Stimulated activated CD4-positive, alpha-beta T cell treated with anti-CD3 and anti-CD28 coated beads, TNF-alpha, amount 100 ng/mL, for 48 hours (primary cell): Measurements from ENCODE around the gene LRMDA.

ENCODE experiments used
- DNase-seq, 3 donors: peaks; one replicate each; pipeline ENCODE4 v3.0.0-alpha.2; 2020; ENCODE audit warnings: low read depth in 3 of 3

The LRMDA gene

DNA sequence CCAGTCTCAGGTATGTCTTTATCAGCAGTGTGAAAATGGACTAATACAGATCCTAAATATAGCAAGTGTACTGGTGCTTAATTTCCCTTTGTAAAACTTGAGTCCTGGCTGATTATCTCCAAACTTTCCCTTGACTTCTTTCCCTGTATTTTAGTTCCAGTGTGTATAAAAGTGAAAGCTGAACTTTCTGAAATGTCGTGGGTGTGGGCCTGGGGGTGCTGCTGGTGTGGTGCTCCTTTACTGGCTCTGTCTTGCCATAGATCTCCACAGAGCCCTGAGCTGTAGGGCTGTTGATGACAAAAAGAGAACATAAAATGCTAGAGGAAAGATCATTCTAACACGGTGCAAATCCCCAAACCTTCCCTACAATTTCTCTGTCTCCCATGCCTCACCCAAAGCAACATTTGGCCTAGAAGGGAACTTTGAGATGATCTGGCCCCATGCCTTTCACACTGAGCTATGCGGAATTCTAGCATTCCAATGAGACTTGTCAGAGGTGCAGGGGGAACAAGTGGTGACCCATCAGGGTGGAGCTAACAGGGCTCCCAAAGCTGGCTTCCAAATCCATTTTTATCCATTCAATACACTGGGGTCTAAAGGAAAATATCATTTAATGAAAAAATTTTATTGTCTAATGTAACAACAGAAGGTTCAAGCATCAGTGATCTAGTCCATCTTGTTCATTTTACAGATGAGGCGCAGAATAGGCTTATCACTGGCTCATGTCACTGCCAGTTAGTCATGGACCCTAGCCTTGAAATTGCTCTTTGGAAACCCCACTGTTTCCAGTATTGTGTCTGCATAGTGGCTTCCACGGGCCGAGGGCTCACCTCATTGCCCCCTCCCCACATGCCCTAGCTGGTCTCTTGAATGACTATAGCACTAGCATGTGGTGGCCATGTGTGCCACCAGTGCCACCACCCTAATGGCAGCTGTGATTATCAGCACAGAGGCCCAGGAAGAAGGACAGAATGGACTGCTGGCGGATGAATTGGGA, 1000.9 kb downstream of the LRMDA start:
- DNase-seq = no peak

- DNase-seq = no peak
Measured at GRCh38 chr10:76433161-76434005, 1002.0 kb downstream of the LRMDA start.

GRCh38 chr10:76435157-76435556, 1003.7 kb downstream of the LRMDA start:
- no peak for DNase-seq

- no peak for DNase-seq
Measured at GRCh38 chr10:76436401-76436811, 1005.0 kb downstream of the LRMDA start.

- DNase-seq = no peak
Measured at GRCh38 chr10:76436981-76437380, 1005.6 kb downstream of the LRMDA start.

DNA sequence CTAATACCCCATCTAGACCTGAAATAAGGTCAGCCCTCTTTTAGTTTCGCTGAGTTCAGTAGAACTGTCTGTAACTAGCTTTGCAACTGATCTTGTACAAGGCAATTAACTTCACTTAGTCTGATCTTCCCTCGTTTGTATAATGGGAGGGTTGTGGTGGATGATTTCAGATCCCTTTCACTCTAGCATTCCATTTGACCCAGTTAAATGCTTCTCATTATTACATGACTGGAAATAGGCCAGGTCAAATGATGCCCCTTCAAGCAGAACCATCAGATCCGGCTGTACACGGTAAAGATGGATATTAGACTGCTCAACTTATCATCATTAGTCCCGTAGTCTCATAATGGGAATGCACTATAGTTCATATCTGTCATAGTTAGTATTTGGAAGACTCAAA, 1009.0 kb downstream of the LRMDA start:
- DNase-seq = no peak

- no peak for DNase-seq
Measured at GRCh38 chr10:76442113-76442512, 1010.7 kb downstream of the LRMDA start.

GRCh38 chr10:76444034-76444800, 1012.8 kb downstream of the LRMDA start:
- DNase-seq = no peak

- no peak for DNase-seq
Measured at GRCh38 chr10:76447578-76447977, 1016.2 kb downstream of the LRMDA start.

DNA sequence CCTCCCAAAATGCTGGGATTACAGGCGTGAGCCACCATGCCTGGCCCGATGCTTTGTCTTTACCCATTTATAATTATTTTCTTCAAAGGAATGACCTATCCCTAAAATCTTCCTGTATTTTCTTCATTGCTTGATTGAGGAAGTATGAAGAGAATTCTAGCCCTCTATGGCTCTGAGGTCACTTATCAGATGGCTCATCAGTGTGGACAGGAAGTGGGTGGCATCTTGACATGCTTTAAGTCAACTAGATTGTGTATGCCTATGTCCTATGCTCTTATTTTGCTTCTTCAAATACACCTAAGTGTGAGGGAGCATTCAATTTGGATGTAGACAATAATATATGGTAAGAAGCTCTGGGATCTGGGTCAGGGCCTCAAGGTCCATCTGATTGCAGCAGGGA, 1020.5 kb downstream of the LRMDA start:
- no peak for DNase-seq

GRCh38 chr10:76453332-76453731, 1021.9 kb downstream of the LRMDA start:
- no peak for DNase-seq

GRCh38 chr10:76453997-76454396, 1022.6 kb downstream of the LRMDA start:
- DNase-seq = no peak

DNA sequence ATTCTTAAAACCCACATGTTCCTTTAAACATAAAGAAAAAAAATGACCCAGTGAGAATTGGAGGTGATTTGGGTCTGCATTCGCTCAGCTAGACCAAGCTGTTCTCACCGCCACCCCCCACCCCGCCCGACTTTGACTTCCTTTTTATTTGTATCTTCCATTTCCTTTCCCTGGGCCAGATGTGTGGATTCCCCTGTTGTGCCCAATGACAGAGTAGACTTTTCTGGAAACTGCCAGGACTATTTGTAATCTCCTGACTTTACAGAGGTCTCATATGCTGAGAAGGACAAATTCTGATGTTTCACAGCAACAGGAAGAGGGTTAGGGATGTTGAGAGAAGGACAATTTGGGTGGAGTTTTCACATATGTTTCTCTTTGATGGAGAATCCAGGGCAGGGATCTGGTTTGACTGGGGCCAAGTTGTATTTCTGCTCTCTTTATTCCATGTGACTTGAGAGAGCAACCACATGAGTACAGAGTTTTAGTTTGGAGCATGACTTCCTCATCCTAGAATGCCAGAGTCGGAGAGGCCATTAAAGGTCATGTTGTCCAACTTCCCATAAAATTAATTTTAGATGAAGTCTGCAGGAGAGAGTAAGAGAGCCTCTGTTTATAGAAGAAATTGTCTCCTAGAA, 1023.2 kb downstream of the LRMDA start:
- no peak for DNase-seq

GRCh38 chr10:76456197-76456596, 1024.8 kb downstream of the LRMDA start:
- no peak for DNase-seq

- DNase-seq = no peak
Measured at GRCh38 chr10:76459016-76459730, 1027.7 kb downstream of the LRMDA start.

DNA sequence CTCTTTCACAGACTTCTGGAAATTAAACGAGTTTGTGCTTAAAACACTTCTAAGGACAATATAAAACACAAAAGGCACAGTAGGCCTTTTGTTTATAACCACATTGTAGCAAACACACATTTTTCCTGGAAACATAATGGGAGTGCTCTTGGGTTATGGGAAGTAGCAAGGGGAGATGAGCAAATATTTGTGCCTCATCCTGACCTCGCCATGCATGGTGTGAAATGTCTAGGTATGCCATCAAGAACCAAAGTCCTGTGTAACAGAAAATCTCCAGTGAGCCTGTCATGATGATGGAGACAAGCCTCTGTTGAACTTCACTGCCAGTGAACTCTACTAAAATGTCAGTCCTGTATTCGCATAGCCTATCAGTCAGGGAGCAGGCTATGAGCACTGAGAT, 1029.6 kb downstream of the LRMDA start:
- DNase-seq = no peak

DNA sequence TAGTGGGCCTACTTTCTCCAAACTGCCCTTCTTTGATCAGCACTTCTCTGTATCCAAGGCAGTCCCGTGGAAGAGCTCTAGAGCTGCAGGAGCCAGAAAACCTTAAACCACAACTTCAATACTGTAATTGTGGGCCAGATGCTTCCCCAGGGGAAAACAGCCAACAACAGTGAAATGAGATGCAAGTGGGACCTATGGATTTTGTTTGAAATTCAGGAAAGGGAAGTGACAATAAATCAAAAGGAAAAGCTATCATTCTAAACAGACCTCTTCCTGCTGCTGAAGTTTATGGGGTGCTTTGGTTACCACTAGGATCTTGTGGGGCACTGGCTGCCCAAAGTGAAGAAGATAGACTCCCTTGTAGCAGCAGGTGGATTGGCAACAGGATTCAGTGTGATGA, 1031.7 kb downstream of the LRMDA start:
- no peak for DNase-seq

DNA sequence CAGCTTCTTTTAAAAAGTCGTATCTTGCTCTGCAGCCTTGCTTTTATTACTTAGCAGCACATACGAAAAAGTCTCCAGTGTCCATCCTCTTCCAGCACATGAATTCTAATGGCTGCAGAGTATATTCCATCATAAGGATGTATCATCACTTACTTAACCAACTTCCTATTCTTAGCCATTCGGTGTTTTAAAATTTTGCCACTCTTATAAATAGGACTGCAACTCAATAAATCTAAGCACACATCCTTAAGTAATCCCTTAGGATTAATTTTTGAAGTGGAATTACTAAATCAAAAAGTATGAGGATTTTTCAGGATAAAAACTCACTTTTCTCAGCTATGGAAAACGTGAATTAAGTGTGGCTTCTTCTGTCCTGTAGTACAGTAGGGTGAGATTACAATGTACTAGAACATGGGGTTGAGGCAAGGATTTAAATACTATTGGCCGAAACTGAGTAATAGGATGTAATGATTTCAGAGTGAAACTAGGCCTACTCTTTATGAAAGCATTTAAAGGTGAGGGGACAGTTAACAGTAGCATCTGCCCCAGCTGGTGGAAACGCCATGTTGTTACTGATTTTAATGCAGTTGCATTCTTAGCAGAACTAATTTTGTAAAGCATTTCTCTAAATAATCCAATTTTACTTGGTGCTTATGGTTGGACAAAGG, 1035.5 kb downstream of the LRMDA start:
- no peak for DNase-seq

- DNase-seq = no peak
Measured at GRCh38 chr10:76469675-76470074, 1038.3 kb downstream of the LRMDA start.

GRCh38 chr10:76479103-76479790, 1047.8 kb downstream of the LRMDA start:
- DNase-seq = no peak
